DMS 273 treated with DMSO at 0.1 percent for 48 hours (cell line): Measurements from ENCODE around the gene ABHD2.
"Not testable (repeated sequence)": the region's sequence is repeated elsewhere in the genome, so short reads cannot be mapped to it uniquely, and the experiment has no call there.

Experiments
- DNase-seq: peaks from one replicate; lab custom pipeline; 2025; lab: John Stamatoyannopoulos, UW

The ABHD2 gene

GRCh38 chr15:89139613-89140499 lies 51.6 kb downstream of the ABHD2 start:
- DNase-seq: no peak

- no peak for DNase-seq
These were observed 52.3 kb downstream of the ABHD2 start for GRCh38 chr15:89140595-89140994.

GRCh38 chr15:89141159-89141558 lies 52.9 kb downstream of the ABHD2 start:
- DNase-seq: not testable (repeated sequence)

- DNase-seq: no peak
These were observed 53.6 kb downstream of the ABHD2 start for GRCh38 chr15:89141885-89142284.

- no peak for DNase-seq
These were observed 54.2 kb downstream of the ABHD2 start for GRCh38 chr15:89142423-89142822.

GRCh38 chr15:89143503-89144162 lies 55.4 kb downstream of the ABHD2 start:
- no peak for DNase-seq

- DNase-seq: no peak
These were observed 56.2 kb downstream of the ABHD2 start for GRCh38 chr15:89144491-89144890.

GRCh38 chr15:89146366-89146765 lies 58.1 kb downstream of the ABHD2 start:
- no peak for DNase-seq

- DNase-seq: no peak
These were observed 59.9 kb downstream of the ABHD2 start for GRCh38 chr15:89148126-89148525.

GRCh38 chr15:89149501-89150101 lies 61.3 kb downstream of the ABHD2 start:
- DNase-seq: no peak

GRCh38 chr15:89150287-89150686 lies 62.0 kb downstream of the ABHD2 start:
- DNase-seq: no peak

- DNase-seq: no peak
These were observed 62.8 kb downstream of the ABHD2 start for GRCh38 chr15:89150762-89151664.

- no peak for DNase-seq
These were observed 66.9 kb downstream of the ABHD2 start for GRCh38 chr15:89155122-89155521.

GRCh38 chr15:89155656-89156055 lies 67.4 kb downstream of the ABHD2 start:
- DNase-seq: no peak

GRCh38 chr15:89157061-89157460 lies 68.8 kb downstream of the ABHD2 start:
- DNase-seq: no peak

GRCh38 chr15:89157918-89158564 lies 69.8 kb downstream of the ABHD2 start:
- no peak for DNase-seq

- no peak for DNase-seq
These were observed 73.4 kb downstream of the ABHD2 start for GRCh38 chr15:89161666-89162065.

GRCh38 chr15:89163271-89164055 lies 75.2 kb downstream of the ABHD2 start:
- no peak for DNase-seq

GRCh38 chr15:89164712-89165211 lies 76.5 kb downstream of the ABHD2 start:
- DNase-seq: no peak

- DNase-seq: no peak
These were observed 77.4 kb downstream of the ABHD2 start for GRCh38 chr15:89165677-89166076.
